Measurements from ENCODE around the gene GALNT1.

Gene GALNT1

DNA sequence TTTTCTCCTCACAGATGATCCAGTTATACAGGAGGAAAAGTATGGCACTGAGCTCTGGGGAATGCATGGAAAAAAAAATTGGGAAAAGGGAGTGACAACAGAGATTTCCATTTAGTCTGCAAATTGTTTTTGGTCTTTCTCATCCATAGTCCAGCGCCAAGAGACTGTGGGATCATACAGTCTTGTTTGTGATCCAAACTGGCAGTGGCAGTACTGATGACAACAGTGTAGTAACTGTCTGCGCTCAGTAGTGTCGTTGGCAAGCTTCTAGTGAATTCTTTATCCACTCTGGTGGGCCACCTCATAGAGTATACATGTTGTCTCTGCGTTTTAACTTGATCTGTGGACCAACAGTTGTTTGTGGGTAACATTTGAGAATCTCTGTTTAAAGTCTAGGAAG lies 37.9 kb downstream of the GALNT1 start:
- DNase-seq = no peak

DNA sequence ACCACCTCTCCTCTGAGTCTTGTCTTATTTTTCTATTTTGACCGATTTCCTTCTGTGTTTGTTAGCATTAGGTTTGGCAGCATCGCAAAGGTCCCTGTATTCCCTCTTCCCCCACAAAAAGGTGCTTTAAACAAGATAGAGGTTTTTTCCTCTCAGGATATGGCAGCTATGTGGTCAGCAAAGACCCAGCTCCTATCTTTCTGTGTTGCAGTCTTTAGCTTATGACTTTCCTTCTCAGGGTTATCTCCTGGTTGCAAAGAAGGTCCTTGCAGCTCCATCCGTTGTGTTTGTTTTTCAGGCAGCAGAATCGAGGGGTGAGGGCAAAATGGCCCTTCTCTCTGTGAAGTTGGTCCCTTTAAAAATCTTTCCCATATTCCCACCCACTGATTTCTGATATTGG lies 38.4 kb downstream of the GALNT1 start:
- no peak for DNase-seq

DNA sequence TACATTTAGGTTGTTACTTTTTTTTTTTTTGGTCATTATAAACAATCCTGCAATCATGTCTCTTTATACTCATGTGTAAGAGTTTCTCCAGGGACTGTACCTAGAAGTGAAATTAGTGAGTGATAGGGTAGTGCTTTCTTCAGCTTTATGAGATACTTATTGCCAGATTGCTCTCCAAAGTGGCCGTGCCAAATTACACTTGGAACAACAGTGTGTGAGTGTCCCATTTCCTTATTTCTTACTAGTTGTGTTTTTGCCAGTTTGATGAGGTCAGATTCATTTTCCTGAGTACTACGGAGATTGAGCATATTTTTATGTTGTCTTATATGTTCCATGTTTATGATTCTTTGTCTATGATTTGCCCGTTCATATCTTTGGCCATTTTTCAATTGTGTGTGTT lies 39.2 kb downstream of the GALNT1 start:
- no peak for DNase-seq

DNA sequence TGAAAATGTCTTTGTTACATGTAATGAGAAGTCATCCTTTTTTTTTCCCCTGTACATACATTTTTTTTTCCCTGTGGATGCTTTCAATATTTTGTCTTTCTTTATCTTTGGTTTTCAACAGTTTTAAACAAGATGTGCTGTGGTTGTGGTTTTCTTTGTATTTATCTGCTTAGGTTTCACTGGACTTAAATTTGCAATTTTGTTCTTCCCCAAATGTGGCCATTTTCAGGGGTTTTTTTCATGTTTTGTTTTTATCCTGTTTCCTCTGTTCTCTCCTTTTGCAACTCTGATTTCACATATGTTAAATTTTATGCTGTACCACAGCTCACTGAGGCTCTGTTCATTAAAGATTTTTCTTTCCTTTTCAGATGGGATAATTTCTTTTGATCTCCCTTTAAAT lies 41.7 kb downstream of the GALNT1 start:
- DNase-seq = no peak

DNA sequence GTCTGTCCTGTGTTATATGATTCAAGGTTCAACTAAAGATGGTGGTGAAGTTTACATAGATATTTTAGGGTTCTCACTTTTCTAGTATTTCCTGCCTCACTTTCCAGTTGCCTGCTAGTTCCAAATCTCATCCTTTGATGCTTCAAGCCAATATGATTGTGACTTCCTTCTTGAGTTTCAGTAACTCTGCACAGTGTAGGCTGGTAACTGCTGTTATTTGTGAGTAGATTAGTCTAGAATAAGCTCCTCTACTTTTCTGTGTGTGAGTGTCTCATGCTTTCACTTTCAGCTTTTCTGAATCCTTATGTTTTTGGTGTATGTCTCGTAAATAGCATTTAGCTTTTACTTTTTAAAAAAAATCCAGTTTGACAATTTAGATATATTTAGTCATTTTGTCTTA lies 42.6 kb downstream of the GALNT1 start:
- no peak for DNase-seq

DNA sequence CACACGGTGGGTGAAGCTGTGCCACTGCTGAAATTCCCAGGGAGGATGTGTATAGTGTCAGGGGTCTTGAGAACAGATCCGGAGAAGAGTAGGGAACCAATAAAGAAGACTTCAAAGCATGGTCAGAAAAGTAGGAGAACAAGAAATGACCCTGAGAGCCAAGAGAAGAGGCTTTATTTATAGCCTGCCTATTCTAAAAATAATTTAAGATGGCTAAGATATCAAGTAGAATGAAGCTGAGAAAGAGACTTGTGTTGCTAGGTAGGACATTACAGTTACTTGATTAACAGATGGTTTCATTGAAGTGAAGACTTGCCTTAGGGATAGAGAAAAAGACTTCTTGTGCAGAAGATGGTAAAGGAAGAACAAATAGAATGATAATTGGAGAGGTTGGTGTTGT lies 43.7 kb downstream of the GALNT1 start:
- no peak for DNase-seq

DNA sequence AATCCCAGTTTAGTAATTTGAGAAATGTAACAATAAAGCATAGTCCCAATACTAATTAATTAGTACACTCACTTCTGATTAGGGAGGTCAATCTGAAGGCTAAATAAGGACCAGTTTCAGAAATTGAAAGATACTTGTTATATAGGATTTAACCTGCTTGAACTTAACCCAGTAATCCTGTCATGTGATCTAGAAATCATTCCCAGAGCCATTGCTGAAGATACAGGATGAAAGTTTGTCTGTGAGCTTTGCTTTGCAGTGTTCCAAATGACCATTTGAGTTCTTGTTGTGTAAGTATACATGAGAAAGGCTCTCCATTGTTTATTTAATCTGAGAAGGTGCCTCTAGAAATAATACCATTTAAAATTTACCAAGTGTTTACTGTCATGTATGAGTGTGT lies 52.2 kb downstream of the GALNT1 start:
- no peak for DNase-seq

DNA sequence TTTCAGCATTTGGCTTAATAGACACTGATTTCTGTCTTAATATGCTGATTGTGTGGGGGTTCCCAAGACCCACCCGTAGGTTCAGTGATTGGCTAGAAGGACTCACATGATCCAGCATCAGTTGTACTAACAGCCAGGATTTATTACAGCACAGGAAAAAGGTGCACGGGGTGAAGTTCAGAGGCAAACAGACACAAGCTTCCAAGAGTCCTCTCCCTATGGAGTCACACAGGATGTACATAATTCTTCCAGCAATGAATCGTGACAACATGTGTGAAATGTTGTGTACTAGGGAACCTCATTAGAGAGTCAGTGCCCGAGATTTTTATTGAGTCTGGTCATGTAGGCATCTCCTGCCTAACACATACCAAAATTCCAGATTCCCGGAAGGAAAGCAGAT lies 52.8 kb downstream of the GALNT1 start:
- DNase-seq = no peak

DNA sequence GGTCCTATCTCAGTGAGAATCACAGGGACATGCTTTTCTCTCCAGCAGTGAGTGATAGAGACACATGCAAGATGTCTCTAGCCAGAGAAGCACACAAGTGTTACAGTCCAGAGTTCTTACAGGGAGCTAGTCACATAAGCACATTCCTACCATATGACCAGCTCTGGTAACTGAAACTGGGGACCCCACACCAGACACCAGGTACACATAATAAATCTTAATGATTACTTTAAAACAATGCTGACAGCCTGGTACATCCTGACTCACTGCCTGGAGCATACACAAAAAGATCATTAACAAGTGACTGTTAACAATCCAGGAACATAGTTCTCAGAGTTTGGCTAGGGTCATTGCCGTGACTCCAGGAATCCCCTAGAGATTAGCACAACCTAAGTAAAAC lies 53.6 kb downstream of the GALNT1 start:
- DNase-seq = peak; percentile 87

DNA sequence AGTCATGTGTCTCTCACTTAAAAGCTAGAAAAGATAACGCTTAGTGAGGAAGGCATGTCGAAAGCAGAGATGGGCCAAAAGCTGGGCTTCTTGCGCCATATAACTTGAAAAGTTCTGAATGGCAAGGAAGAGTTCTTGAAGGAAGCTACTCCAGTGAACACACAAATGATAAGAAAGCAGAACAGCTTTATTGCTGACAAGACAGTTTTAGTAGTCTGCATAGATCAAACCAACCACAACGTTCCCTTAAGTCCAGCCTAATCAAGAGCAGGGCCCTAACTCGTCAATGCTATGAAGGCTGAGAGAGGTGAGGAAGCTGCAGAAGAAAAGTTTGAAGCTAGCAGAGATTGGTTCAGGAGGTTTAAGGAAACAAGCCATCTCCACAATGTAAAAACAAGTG lies 55.7 kb downstream of the GALNT1 start:
- no peak for DNase-seq

DNA sequence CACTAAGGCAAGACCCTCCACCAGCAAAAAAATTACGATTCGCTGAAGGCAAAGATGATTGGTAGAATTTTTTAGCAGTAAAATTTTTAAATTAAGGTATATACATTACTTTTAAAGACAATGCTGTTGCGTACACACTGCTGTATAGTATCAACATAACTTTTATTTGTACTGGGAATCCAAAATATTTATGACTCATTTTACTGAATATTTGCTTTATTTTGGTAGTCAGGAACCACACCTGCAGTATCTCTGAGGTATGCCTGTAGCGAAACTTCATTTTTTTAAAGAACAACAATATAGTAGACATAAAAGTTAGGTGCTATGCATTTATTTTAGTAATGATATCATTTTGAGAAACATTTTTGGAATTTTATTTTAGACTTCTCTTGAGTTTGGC lies 57.8 kb downstream of the GALNT1 start:
- DNase-seq = no peak

DNA sequence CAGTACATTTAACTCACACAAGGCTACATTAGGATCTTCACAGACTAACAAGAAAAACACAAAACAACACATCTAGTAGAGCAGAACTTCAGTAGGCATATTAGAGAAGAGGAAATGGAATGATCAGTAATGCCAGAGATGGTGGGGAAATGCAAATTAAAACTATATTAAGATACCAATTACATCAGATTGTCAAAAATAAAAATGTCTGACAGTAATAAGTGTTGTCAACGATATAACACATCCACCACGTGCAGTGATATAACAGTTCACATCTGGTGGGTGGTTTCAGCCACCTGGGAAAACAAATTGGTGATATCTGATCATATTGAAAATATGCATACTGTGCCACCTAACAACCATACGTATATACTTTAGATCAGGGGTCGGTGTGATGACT lies 59.9 kb downstream of the GALNT1 start:
- no peak for DNase-seq

DNA sequence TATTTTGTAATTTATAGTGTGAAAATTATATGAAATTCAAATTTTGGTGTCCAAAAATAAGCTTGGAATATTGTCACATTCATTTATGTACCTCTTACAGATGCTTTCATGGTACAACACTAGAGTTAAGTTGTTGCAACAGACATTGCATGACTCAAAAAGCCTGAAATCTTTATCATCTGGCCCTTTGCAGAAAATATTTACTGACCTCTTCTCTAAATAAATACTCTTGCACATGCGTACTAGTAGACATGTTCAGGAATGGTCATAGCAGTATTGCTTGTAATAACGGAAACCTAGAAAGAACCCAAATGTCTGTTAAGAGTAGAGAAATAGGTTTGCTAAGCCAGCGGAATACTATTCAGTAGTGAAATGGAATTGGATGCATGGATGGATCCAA lies 60.4 kb downstream of the GALNT1 start:
- no peak for DNase-seq

DNA sequence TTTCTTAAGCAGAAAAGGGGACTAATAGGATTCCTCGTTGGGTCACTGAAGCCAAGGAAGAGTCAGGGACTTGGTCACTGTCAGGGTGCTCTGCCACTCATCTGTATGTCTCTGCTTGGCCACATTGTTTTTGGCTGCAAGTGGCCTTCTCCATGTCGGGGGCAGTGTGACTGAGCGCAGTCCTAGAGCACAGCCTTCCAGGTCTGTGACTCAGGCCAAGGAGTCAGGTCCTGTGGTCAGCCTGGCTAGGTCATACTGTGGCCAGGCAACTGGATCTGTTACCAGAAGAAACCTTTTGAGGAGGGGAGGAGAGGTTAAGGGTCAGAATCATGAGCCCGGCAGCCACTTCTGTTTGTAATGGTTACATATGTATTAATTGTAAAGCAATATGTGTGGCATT lies 61.3 kb downstream of the GALNT1 start:
- DNase-seq = no peak

DNA sequence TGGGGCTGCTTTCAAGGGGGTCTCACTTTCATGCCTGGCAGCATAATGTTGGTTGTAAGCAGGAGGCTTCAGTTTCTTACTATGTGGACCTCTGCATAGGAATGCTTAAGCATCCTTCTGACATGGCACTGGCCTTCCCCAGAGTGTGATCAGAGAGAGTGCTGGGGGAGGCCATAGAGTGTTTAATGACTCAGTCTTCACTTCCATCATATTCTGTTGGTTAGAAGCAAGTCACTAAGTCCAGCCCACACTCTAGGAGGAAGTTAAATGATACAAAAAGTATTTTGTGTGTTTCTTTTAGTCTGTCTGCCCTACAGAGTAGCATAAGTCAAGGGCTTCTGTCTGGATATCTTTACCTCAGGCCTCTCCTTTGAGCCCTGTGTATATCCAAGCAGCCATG lies 64.9 kb downstream of the GALNT1 start:
- no peak for DNase-seq

DNA sequence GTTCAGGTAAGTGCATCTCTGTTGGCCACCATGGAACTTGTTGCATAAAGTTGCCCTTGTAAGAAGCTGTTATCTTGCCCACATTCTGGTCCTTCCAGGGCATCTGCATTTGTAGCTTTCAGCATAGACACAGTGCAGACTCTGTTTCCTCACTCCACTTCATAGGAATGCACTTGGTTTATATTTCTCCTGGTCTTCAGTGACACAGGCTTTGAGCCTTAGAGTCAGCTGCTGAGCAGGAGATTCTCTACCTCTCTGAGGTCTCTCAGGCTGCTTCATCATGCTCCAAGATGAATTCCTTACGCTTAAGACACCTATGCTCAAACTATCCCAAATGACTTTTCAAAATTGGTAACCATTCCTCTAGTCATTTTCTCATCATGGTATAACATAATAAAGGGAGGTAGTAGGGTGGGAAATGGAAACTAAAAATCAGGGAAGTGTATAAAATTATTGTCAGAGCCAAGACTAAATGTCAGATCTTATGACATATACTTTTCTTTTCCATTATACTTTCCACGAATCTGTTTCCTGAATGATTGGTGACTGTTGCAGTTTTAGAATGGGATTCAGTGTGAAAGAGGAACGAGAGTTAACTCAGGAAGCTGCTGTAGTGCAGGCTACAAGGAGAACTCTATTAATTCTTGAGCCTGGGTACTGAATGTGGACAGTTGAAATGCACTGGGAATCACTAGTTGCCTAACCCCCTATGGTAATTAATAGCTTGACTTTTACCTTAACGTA lies 72.0 kb downstream of the GALNT1 start:
- DNase-seq = no peak

DNA sequence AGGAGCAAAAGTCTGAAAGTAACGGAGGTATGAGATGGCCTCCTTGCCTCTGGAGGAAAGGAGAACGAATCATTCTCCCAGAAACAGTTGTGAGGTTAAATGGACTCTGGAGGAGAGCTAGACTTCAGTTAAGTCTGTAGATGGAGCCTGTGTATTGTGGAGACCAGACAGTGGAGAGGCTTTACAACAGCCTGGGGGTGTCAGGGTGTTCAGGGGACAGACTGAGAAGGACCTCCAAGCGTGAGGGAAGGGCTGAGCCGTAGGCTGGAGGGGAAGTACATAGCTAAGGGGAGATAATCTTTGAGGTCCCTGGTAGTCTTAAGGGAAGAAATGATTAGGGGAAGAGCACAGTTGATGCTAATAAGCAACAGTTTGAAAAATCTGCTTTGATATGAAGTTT lies 76.6 kb downstream of the GALNT1 start:
- no peak for DNase-seq

DNA sequence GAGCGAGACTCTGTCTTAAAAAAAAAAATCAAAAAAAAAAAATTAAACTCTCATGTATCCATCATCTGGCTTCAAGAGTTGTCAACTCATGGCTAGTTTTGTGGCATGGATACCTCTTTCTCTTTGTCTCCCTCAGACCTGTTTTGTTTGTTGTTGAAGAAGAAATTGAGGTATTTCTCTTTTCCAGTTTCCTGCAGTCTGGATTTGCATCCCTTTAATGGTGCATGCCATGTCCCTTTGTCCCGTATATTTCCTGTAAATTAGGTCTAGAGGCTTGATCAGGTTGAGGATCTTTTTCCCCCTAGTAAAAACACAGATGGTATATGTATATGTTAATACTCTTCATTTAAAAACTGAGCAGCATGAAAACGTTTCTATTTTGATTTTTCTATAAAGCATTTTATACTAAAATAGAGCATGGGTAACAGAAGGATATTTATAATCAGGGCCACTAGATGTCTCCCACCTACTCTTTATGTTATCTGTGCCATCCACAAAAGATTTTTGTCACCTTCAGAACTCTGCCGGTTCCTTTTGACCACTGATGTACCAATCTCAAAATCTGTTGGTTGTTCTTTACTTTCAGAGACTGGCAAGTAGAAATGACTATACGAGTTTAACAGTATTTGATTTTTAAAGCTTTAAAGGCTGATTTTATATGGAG lies 80.1 kb downstream of the GALNT1 start:
- no peak for DNase-seq

DNA sequence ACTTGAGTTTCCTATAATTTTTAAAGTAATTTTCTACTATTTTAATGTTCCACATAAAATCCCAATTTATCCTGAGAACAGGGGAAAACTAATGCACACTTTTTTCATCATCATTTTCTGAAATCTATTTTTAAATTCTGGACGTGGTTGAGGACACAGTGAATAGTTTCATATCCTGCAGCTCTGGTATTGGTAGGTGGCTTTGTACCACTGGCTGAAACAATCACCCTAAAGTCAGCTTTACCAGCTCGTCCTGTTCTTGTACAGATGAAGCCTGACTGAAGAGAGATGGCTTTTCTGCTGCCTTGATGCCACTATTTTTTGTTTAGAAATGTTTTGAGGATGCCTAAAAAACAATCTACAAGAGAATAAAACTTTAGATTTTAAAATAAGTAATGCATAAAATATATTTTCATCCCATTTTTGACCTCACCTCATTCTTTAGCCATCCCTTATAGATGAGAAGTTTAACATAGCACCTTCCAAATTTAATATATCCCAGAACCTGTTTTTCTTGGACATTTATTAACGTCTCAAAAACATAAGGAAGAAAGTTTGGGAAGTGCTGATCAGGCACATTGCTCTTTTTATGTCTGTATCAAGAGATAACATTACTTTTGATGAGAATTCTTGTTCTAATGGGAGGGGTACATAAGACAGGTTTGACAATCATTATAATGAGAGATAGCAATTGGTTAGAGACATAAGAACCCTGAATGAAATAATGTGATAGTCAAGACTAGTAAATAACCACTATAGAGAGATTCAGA lies 80.9 kb downstream of the GALNT1 start:
- DNase-seq = no peak

DNA sequence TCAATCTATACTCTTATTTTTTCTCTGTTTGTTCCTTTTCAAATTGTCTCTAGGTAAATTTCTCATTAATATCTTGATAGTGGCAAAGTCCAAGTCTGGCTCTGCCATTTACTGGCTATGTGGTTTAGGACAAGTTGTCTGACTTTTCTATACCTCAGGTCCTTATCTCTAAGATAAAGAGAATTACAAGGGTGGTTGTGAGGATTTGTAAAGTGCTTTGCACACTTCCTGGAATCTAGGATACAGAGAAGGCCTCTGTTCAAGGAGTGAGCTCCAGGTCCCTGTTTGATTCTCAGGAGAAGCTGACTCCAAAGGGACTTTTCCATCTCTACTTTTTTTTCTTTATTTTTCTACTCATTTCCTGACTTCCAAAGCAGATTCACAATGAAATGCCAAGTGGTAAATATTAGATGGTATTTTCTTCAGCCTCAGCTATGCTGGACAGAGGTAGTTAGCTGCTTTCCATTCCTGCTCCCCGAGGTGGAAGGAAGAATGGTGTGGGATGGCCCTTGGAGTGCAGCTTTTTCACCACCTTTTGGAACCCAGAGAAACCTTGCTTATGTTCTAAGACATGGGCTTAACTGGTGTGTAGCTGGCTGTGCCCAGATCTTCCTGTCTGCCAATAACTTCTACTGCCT lies 90.5 kb downstream of the GALNT1 start:
- no peak for DNase-seq

DNA sequence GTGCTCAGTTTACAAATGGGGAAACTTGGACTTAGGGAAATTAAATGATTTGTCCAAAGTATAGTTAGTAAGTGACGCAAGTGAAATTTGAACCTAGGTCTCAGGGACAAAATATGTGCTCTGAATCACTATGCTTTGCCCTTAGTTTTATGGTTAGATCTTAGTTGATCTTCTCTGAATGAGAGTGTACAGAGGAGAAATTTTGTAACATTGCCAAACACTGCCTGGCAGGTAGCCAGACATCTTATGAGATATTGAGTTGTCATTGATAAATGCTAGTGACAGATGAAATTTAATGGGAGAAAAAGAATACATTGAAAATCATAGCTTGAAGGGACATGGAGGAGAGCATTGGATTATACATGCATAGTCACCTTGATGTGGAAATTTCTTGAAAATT lies 91.4 kb downstream of the GALNT1 start:
- no peak for DNase-seq

DNA sequence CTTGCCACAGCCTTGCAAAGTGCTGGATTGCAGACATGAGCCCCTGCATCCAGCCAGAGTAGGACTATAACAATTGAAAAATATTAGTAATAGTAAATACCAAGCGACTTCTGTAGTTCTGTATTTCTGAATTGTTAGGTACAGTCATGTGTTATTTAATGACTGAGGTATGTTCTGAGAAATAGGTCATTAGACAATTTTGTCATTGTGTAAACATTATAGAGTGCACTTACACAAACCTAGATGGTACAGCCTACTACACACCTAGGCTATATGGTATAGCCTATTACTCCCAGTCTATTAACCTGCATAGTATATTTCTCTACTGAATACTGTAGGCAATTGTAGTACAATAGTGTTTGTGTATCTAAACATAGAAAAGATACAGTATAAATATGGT lies 92.1 kb downstream of the GALNT1 start:
- DNase-seq = no peak

DNA sequence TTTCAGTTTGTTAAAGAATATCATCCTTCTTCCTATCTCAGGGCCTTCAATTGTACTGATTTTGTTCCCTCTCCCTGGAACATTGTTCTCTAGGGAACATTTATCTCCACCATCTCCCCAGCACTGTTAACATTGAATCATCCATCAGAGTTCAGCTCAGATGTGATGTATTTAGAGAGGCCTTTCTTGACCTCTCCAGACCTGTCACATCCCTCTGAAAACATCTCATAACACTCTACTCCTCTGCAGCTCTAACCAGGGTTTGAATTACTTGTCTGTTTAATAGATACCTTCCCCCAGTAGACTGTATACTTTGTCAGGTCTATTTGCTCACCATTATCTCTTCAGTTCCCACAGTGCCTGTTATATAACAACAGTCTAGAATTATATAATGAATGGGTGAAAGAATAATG lies 98.6 kb downstream of the GALNT1 start:
- DNase-seq = no peak
